ENCODE data around the gene TEX12. TPM values are rescaled to one million over a fixed set of nuclear protein-coding genes. Genes with fewer than 3 reads are reported as not detected.
"Not testable (repeated sequence)": the region's sequence is repeated elsewhere in the genome, so short reads cannot be mapped to it uniquely, and the experiment has no call there.

The TEX12 gene
- total RNA-seq, 2 donors from 2014 or later = not detected

- no peak overlapping the region for H3K27ac ChIP-seq (ENCODE audit: low read depth, low read length)
- Mint-ChIP-seq H3K4me3 (no peak overlapping the region), H3K9me3 (no peaks in the 10 kb centered on the region), H3K27ac (no peak overlapping the region), H3K36me3 (ENCODE audit: low read depth) (no peaks in the 10 kb centered on the region), H3K4me1 (no peaks in the 10 kb centered on the region), H3K27me3 (ENCODE audit: insufficient read depth) (no peaks in the 10 kb centered on the region)
- no peak for DNase-seq
- H3K27me3 ChIP-seq (ENCODE audit: control insufficient read depth, insufficient read depth, low read length, poor library complexity, severe bottlenecking) = no peaks in the 10 kb centered on the region
- H3K9ac ChIP-seq (ENCODE audit: extremely low read depth, low read length, poor library complexity, severe bottlenecking) = no peak overlapping the region
- H3K4me1 ChIP-seq (ENCODE audit: control insufficient read depth, insufficient read depth, low read length) = no peaks in the 10 kb centered on the region
- WGBS, 2 experiments (ENCODE audit: insufficient coverage in 1 of 2, insufficient read length in 1 of 2) = 100% methylated on average over 1 of the region's 1 CpG; no CpG with 5 or more reads in 1 of the 2 experiments
- H3K4me3 ChIP-seq (ENCODE audit: low read length) = no peak overlapping the region
- no peak for TF ChIP-seq CTCF (conservative IDR thresholded peaks at IDR 0.05)
- H3K9me3 ChIP-seq (ENCODE audit: control insufficient read depth, low read length) = no peaks in the 10 kb centered on the region
- no peaks in the 10 kb centered on the region for H3K36me3 ChIP-seq (ENCODE audit: control insufficient read depth, insufficient read depth, low read length)
Measured at GRCh38 chr11:112161012-112161411, 6.2 kb upstream of the TEX12 start.

GRCh38 chr11:112162200-112162599, 5.0 kb upstream of the TEX12 start:
- not testable (repeated sequence) for H3K36me3 ChIP-seq (ENCODE audit: control insufficient read depth, insufficient read depth, low read length); H3K4me3 Mint-ChIP-seq; DNase-seq; H3K9me3 Mint-ChIP-seq; H3K4me1 ChIP-seq (ENCODE audit: control insufficient read depth, insufficient read depth, low read length); H3K27me3 ChIP-seq (ENCODE audit: control insufficient read depth, insufficient read depth, low read length, poor library complexity, severe bottlenecking); H3K9me3 ChIP-seq (ENCODE audit: control insufficient read depth, low read length); H3K4me1 Mint-ChIP-seq; H3K4me3 ChIP-seq (ENCODE audit: low read length); H3K9ac ChIP-seq (ENCODE audit: extremely low read depth, low read length, poor library complexity, severe bottlenecking); H3K27ac ChIP-seq (ENCODE audit: low read depth, low read length); H3K36me3 Mint-ChIP-seq (ENCODE audit: low read depth); H3K27me3 Mint-ChIP-seq (ENCODE audit: insufficient read depth); H3K27ac Mint-ChIP-seq
- 100% methylated on average over 1 of the region's 1 CpG; no CpG with 5 or more reads in 1 of the 2 experiments for WGBS, 2 experiments (ENCODE audit: insufficient coverage in 1 of 2, insufficient read length in 1 of 2)

GRCh38 chr11:112162761-112163546, 4.2 kb upstream of the TEX12 start:
- Histone ChIP-seq H3K4me1 (ENCODE audit: control insufficient read depth, insufficient read depth, low read length) (no peaks in the 10 kb centered on the region), H3K4me3 (ENCODE audit: low read length) (no peak overlapping the region), H3K27me3 (ENCODE audit: control insufficient read depth, insufficient read depth, low read length, poor library complexity, severe bottlenecking) (no peaks in the 10 kb centered on the region), H3K27ac (ENCODE audit: low read depth, low read length) (no peak overlapping the region), H3K9me3 (ENCODE audit: control insufficient read depth, low read length) (no peaks in the 10 kb centered on the region), H3K36me3 (ENCODE audit: control insufficient read depth, insufficient read depth, low read length) (no peaks in the 10 kb centered on the region), H3K9ac (ENCODE audit: extremely low read depth, low read length, poor library complexity, severe bottlenecking) (no peak overlapping the region)
- no peak for TF ChIP-seq CTCF (conservative IDR thresholded peaks at IDR 0.05)
- peaks cover 2% of the 10 kb centered on the region for H3K27me3 Mint-ChIP-seq (ENCODE audit: insufficient read depth)
- H3K27ac Mint-ChIP-seq = no peak overlapping the region
- WGBS, 2 experiments (ENCODE audit: insufficient coverage in 1 of 2, insufficient read length in 1 of 2) = 90% methylated on average over 5 to 6 of the region's 6 CpGs
- H3K4me3 Mint-ChIP-seq = no peak overlapping the region
- no peaks in the 10 kb centered on the region for H3K4me1 Mint-ChIP-seq
- H3K9me3 Mint-ChIP-seq = no peaks in the 10 kb centered on the region
- DNase-seq = no peak
- no peaks in the 10 kb centered on the region for H3K36me3 Mint-ChIP-seq (ENCODE audit: low read depth)

Measured in endodermal cell (in vitro differentiated cells).